CD4-positive, CD25-positive, alpha-beta regulatory T cell (primary cell): Measurements from ENCODE around the gene TMCC1. TPM values are rescaled to one million over a fixed set of nuclear protein-coding genes. Genes with fewer than 3 reads are reported as not detected.
A peak's percentile ranks its signal among the peaks of the same experiment; 100 is the strongest.
"Not testable (repeated sequence)": the region's sequence is repeated elsewhere in the genome, so short reads cannot be mapped to it uniquely, and the experiment has no call there.

ENCODE experiments used
- ATAC-seq, 2 donors: fragments of 150-1000 bp; cut with Tn5 transposase; one replicate each; pipeline ENCODE4 v1.10.0; 2021; ENCODE audit warnings: low read depth in 2 of 2, moderate number of reproducible peaks in 2 of 2, moderate library complexity in 1 of 2
- DNase-seq, 3 donors: peaks; one replicate each; pipeline versions ENCODE4 v3.0.0 to v3.0.0-alpha.2; 2012 to 2022; ENCODE audit warnings: mixed read lengths in 1 of 3
- H3K27ac ChIP-seq: one replicate; pipeline ENCODE4 v1.7.0; 2013; ENCODE audit warnings: mild to moderate bottlenecking, low read length; ENCODE audit not compliant: insufficient read depth, poor library complexity, severe bottlenecking
- H3K27me3 ChIP-seq: one replicate; pipeline ENCODE4 v1.7.0; 2013; ENCODE audit warnings: low read length; ENCODE audit not compliant: control insufficient read depth, insufficient read depth
- H3K36me3 ChIP-seq: one replicate; pipeline ENCODE4 v1.7.0; 2013; ENCODE audit warnings: mild to moderate bottlenecking, low read length, moderate library complexity; ENCODE audit not compliant: control insufficient read depth, insufficient read depth
- H3K4me1 ChIP-seq: 2 replicates; pipeline ENCODE4 v1.7.0; 2013; ENCODE audit warnings: mild to moderate bottlenecking, low read length; ENCODE audit not compliant: insufficient read depth, control insufficient read depth, poor library complexity, severe bottlenecking
- H3K4me3 ChIP-seq: one replicate; pipeline ENCODE4 v1.7.0; 2013; ENCODE audit warnings: low read depth, mild to moderate bottlenecking, low read length, moderate library complexity
- H3K9me3 ChIP-seq, 2 experiments: 1 replicate in 1 of 2; 2 replicates in 1 of 2; pipeline ENCODE4 v1.7.0; 2013; ENCODE audit warnings: low read length in 2 of 2, mild to moderate bottlenecking in 1 of 2, moderate library complexity in 1 of 2; ENCODE audit not compliant: control insufficient read depth in 2 of 2
- H3K27ac Mint-ChIP-seq, 3 donors: one replicate each; pipeline ENCODE4 v1.8.0; 2020 to 2022; ENCODE audit warnings: mild to moderate bottlenecking in 3 of 3, mixed read lengths in 3 of 3, moderate library complexity in 2 of 3
- H3K27me3 Mint-ChIP-seq: one replicate; pipeline ENCODE4 v1.8.0; 2022; ENCODE audit warnings: mild to moderate bottlenecking, mixed read lengths
- H3K36me3 Mint-ChIP-seq: one replicate; pipeline ENCODE4 v1.8.0; 2020; ENCODE audit warnings: mixed read lengths
- H3K4me1 Mint-ChIP-seq, 4 donors: one replicate each; pipeline ENCODE4 v1.8.0; 2020 to 2022; ENCODE audit warnings: mixed read lengths in 4 of 4, mild to moderate bottlenecking in 1 of 4
- H3K4me3 Mint-ChIP-seq, 4 donors: one replicate each; pipeline ENCODE4 v1.8.0; 2020 to 2022; ENCODE audit warnings: mild to moderate bottlenecking in 4 of 4, mixed read lengths in 4 of 4, moderate library complexity in 3 of 4
- H3K9me3 Mint-ChIP-seq, 7 donors: one replicate each; pipeline ENCODE4 v1.8.0; 2020 to 2022; ENCODE audit warnings: mixed read lengths in 7 of 7, mild to moderate bottlenecking in 3 of 7, moderate library complexity in 2 of 7
- polyA plus RNA-seq, 4 donors: library from polyadenylated mRNA; unstranded; fragments of 300-500 nt; fragmentation: Illumina TruSeq; gene quantifications; one replicate each; pipeline ENCODE4 v1.2.3, GENCODE V29; 2021
- total RNA-seq: library from RNA; stranded (reverse); gene quantifications from one replicate; pipeline ENCODE4 v1.2.3, GENCODE V29; 2022

Gene TMCC1
- total and polyA plus RNA-seq, 5 donors from 2014 or later: 5.2 to 29.2 (median 6.2) TPM

DNA sequence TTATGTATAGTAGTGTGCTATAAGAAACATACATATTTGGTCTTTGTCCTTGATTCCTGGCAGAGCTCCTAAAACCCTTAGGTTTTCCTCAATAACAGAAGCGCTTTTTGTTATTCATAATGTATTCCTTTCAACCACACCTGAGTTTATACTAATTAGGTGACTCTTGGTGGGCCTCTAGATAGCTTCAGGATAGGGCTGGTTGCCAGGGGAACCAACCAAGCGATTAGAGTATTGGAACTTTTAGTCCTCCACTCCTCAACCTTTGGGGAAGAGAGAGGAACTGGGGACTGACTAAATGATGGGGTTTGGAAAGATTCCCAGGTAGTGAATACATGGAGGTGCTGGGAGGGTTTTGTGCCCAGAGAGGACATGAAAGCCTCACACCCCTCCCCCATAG lies 24.6 kb downstream of the TMCC1 start:
- no peak overlapping the region for H3K4me3 ChIP-seq
- H3K9me3 Mint-ChIP-seq: no peaks in the 10 kb centered on the region
- H3K27ac ChIP-seq: no peak overlapping the region
- no peaks in the 10 kb centered on the region for H3K27me3 ChIP-seq
- no peaks in the 10 kb centered on the region for H3K9me3 ChIP-seq
- no peaks in the 10 kb centered on the region for H3K27me3 Mint-ChIP-seq
- no peak overlapping the region for H3K27ac Mint-ChIP-seq
- peaks cover 22 to 40% (median 38%) of the 10 kb centered on the region in 4 donors for H3K4me1 Mint-ChIP-seq
- peaks cover 39% of the 10 kb centered on the region for H3K36me3 Mint-ChIP-seq
- no peak overlapping the region for H3K4me3 Mint-ChIP-seq
- DNase-seq (no peak), ATAC-seq (no peak)
- peaks cover 16% of the 10 kb centered on the region for H3K36me3 ChIP-seq
- no peaks in the 10 kb centered on the region for H3K4me1 ChIP-seq

GRCh38 chr3:129867506-129868124 lies 25.9 kb downstream of the TMCC1 start:
- Histone ChIP-seq H3K36me3 (peaks cover 7% of the 10 kb centered on the region), H3K9me3 (no peaks in the 10 kb centered on the region), H3K4me3 (no peak overlapping the region), H3K27me3 (no peaks in the 10 kb centered on the region), H3K27ac (no peak overlapping the region), H3K4me1 (no peaks in the 10 kb centered on the region)
- no peaks in the 10 kb centered on the region for H3K27me3 Mint-ChIP-seq
- peaks cover 22 to 47% (median 42%) of the 10 kb centered on the region in 4 donors for H3K4me1 Mint-ChIP-seq
- H3K36me3 Mint-ChIP-seq: peaks cover 49% of the 10 kb centered on the region
- DNase-seq (no peak), ATAC-seq (no peak)
- H3K4me3 Mint-ChIP-seq: no peak overlapping the region
- no peak overlapping the region for H3K27ac Mint-ChIP-seq
- H3K9me3 Mint-ChIP-seq: no peaks in the 10 kb centered on the region

GRCh38 chr3:129865806-129866205 lies 27.7 kb downstream of the TMCC1 start:
- Mint-ChIP-seq H3K27me3 (no peaks in the 10 kb centered on the region), H3K27ac (no peak overlapping the region), H3K4me1 (peaks cover 22 to 51% (median 39%) of the 10 kb centered on the region in 4 donors), H3K9me3 (no peaks in the 10 kb centered on the region), H3K36me3 (peaks cover 42% of the 10 kb centered on the region), H3K4me3 (no peak overlapping the region)
- H3K36me3 ChIP-seq: peaks cover 2% of the 10 kb centered on the region
- DNase-seq (no peak), ATAC-seq (no peak)
- H3K27me3 ChIP-seq: no peaks in the 10 kb centered on the region
- H3K27ac ChIP-seq: no peak overlapping the region
- H3K4me1 ChIP-seq: no peaks in the 10 kb centered on the region
- H3K4me3 ChIP-seq: no peak overlapping the region
- H3K9me3 ChIP-seq: no peaks in the 10 kb centered on the region

DNA sequence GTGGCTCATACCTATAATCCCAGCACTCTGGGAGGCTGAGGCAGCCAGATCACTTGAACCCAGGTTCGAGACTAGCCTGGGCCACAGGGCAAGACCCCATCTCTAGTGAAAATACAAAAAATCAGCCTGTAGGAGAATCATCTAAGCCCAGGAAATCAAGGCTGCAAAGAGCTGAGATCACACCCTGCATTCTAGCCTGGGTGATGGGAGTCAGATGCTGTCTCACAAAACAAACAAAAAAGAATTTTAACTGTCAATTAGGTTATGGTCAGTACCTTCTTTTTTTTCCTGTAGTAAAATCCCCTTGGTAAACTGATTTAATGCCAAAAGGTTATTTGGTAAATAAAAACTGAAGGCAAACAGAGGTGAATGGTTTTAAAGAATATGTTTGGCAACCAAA lies 29.0 kb downstream of the TMCC1 start:
- Mint-ChIP-seq H3K27ac (peak overlapping the region in 1 of 3 donors; percentile 22), H3K4me1 (peaks cover 22 to 46% (median 35%) of the 10 kb centered on the region in 4 donors), H3K9me3 (peaks cover 0 to 1% (median 0%) of the 10 kb centered on the region in 7 donors), H3K36me3 (peaks cover 39% of the 10 kb centered on the region), H3K4me3 (no peak overlapping the region), H3K27me3 (no peaks in the 10 kb centered on the region)
- Histone ChIP-seq H3K9me3 (no peaks in the 10 kb centered on the region), H3K27me3 (no peaks in the 10 kb centered on the region), H3K36me3 (peaks cover 7% of the 10 kb centered on the region), H3K4me3 (no peak overlapping the region), H3K4me1 (no peaks in the 10 kb centered on the region), H3K27ac (no peak overlapping the region)
- no peak for DNase-seq
- no peak for ATAC-seq

DNA sequence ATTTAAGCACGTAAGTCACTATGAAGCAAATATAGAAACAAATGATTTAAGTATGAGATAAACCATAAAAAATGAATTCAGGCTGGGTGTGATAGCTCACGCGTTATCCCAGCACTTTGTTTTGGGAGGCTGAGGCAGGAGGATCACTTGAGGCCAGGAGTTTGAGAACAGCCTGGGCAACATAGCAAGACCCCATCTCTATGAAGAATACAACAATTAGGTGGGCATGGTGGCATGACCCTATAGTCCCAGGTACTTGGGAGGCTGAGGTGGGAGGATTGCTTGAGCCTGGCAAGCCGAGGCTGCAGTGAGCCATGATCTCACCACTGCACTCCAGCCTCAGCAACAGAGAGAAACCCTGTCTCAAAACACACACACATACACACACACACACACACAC lies 34.2 kb downstream of the TMCC1 start:
- ATAC-seq (no peak), DNase-seq (no peak)
- Histone ChIP-seq H3K9me3 (no peaks in the 10 kb centered on the region), H3K36me3 (peaks cover 7% of the 10 kb centered on the region), H3K27me3 (no peaks in the 10 kb centered on the region), H3K27ac (no peak overlapping the region), H3K4me1 (no peaks in the 10 kb centered on the region), H3K4me3 (no peak overlapping the region)
- peaks cover 36% of the 10 kb centered on the region for H3K36me3 Mint-ChIP-seq
- peaks cover 27 to 40% (median 37%) of the 10 kb centered on the region in 4 donors for H3K4me1 Mint-ChIP-seq
- no peaks in the 10 kb centered on the region for H3K27me3 Mint-ChIP-seq
- H3K27ac Mint-ChIP-seq: no peak overlapping the region
- no peak overlapping the region for H3K4me3 Mint-ChIP-seq
- H3K9me3 Mint-ChIP-seq: peaks cover 0 to 6% (median 0%) of the 10 kb centered on the region in 7 donors

GRCh38 chr3:129857899-129858298 lies 35.6 kb downstream of the TMCC1 start:
- Mint-ChIP-seq H3K36me3 (peaks cover 31% of the 10 kb centered on the region), H3K27ac (peak overlapping the region in 1 of 3 donors; percentile 7), H3K4me1 (peaks cover 22 to 40% (median 34%) of the 10 kb centered on the region in 4 donors), H3K9me3 (peaks cover 0 to 6% (median 0%) of the 10 kb centered on the region in 7 donors), H3K4me3 (no peak overlapping the region), H3K27me3 (no peaks in the 10 kb centered on the region)
- H3K4me3 ChIP-seq: no peak overlapping the region
- peaks cover 9% of the 10 kb centered on the region for H3K36me3 ChIP-seq
- ATAC-seq (no peak), DNase-seq (no peak)
- H3K27me3 ChIP-seq: no peaks in the 10 kb centered on the region
- H3K9me3 ChIP-seq: no peaks in the 10 kb centered on the region
- no peak overlapping the region for H3K27ac ChIP-seq
- no peaks in the 10 kb centered on the region for H3K4me1 ChIP-seq

DNA sequence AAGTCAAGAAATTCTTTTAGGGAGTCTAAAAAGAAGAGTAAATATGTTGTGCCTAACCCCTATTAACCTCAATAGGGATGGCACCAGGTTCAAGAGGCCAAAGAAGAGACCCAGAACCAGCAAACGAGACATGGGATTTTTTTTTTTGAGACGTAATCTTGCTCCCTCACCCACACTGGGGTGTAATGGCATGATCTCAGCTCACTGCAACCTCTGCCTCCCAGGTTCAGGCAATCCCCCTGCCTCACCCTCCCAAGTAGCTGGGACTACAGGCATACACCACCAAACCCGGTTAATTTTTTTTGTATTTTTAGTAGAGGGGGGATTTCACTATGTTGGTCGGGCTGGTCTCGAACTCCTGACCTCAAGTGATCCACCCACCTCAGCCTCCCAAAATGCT lies 36.7 kb downstream of the TMCC1 start:
- H3K27ac ChIP-seq: not testable (repeated sequence)
- H3K4me1 Mint-ChIP-seq: peaks cover 16 to 40% (median 24%) of the 10 kb centered on the region in 4 donors

GRCh38 chr3:129855832-129856419 lies 37.6 kb downstream of the TMCC1 start:
- Mint-ChIP-seq H3K36me3 (peaks cover 23% of the 10 kb centered on the region), H3K27me3 (no peaks in the 10 kb centered on the region), H3K27ac (no peak overlapping the region), H3K9me3 (peaks cover 0 to 6% (median 0%) of the 10 kb centered on the region in 7 donors), H3K4me1 (peaks cover 16 to 40% (median 24%) of the 10 kb centered on the region in 4 donors), H3K4me3 (no peak overlapping the region)
- H3K27me3 ChIP-seq: no peaks in the 10 kb centered on the region
- ATAC-seq (no peak), DNase-seq (peak in 1 of 3 donors; percentile 12)
- H3K27ac ChIP-seq: no peak overlapping the region
- H3K9me3 ChIP-seq: no peaks in the 10 kb centered on the region
- no peak overlapping the region for H3K4me3 ChIP-seq
- peaks cover 15% of the 10 kb centered on the region for H3K36me3 ChIP-seq
- no peaks in the 10 kb centered on the region for H3K4me1 ChIP-seq

More for the DNA sequence above, 36.7 kb downstream of the TMCC1 start:
- Mint-ChIP-seq H3K27ac (peak overlapping the region in 1 of 3 donors; percentile 48), H3K36me3 (peaks cover 21% of the 10 kb centered on the region)
- H3K9me3 Mint-ChIP-seq, H3K4me3 ChIP-seq, H3K27me3 Mint-ChIP-seq, H3K36me3 ChIP-seq, H3K9me3 ChIP-seq, DNase-seq, H3K4me1 ChIP-seq, H3K27me3 ChIP-seq, H3K4me3 Mint-ChIP-seq, ATAC-seq: not testable (repeated sequence)
